ENCODE results near the gene GPRC5B. TPM values are rescaled to one million over a fixed set of nuclear protein-coding genes. Genes with fewer than 3 reads are reported as not detected.

GPRC5B gene
- total and polyA plus RNA-seq, 2 donors (not counting 1 experiment from before 2014, with no cell fraction given) = 4.3 to 4.5 TPM

DNA sequence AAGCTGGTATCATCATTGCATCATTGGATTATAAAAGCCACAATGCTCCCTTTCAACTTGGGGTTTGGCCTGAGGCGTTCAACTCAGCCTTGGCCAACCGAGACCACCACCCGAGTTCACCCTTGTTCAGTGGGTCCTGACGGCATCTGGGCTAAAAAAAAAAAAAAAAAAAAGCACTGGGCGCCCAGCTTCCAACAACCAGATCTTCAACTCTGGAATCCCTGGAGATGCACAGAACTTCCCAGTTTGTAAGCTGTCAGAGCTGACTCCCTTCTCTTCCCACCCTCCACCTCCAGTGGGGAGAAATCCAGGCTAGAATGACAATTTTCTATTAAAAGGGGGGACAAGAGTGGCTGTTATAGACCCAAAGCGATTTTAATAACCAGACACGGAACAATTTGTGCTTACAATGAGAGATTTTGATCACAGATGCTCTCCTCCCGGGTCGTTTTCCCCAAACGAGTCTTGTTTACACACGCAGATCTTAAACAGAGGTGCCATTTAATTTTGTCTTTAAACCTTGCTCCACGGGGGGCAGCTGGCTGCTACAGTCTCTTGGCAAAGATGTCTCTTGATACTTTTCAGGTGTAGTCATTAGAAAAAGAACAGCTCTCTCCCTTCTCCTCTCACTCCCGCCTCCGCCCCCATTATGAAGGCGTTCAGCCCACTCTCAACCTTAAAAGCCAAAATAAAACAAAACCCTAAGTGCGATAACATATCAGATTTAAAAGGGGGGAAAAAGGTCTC lies 26.9 kb downstream of the GPRC5B start:
- H3K27ac ChIP-seq (ENCODE audit: insufficient read depth, low read length) = no peak overlapping the region
- no peak for DNase-seq (ENCODE audit: low read depth in 2 of 2)
- H3K4me3 ChIP-seq (replicated peaks in 1 of 4; ENCODE audit: control extremely low read depth in 1 of 4, insufficient read depth in 1 of 4, low read depth in 3 of 4, low read length in 4 of 4) = no peak overlapping the region
- H3K36me3 ChIP-seq (ENCODE audit: control insufficient read depth, insufficient read depth, low read length) = no peaks in the 10 kb centered on the region
- H3K79me2 ChIP-seq (ENCODE audit: control insufficient read depth, insufficient read depth, low read length) = no peaks in the 10 kb centered on the region
- no peak for TF ChIP-seq EZH2 (IDR thresholded peaks at IDR 0.05; ENCODE audit: low read length, missing control alignments)
- TF ChIP-seq, protein P1, sequence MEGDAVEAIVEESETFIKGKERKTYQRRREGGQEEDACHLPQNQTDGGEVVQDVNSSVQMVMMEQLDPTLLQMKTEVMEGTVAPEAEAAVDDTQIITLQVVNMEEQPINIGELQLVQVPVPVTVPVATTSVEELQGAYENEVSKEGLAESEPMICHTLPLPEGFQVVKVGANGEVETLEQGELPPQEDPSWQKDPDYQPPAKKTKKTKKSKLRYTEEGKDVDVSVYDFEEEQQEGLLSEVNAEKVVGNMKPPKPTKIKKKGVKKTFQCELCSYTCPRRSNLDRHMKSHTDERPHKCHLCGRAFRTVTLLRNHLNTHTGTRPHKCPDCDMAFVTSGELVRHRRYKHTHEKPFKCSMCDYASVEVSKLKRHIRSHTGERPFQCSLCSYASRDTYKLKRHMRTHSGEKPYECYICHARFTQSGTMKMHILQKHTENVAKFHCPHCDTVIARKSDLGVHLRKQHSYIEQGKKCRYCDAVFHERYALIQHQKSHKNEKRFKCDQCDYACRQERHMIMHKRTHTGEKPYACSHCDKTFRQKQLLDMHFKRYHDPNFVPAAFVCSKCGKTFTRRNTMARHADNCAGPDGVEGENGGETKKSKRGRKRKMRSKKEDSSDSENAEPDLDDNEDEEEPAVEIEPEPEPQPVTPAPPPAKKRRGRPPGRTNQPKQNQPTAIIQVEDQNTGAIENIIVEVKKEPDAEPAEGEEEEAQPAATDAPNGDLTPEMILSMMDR (conservative IDR thresholded peaks at IDR 0.05 in 1 of 2, IDR thresholded peaks at IDR 0.05 in 1 of 2; ENCODE audit: low read depth in 1 of 2, low read length in 2 of 2) = no peak
- no peaks in the 10 kb centered on the region for H3K27me3 ChIP-seq (ENCODE audit: control insufficient read depth, insufficient read depth, low read length)
- H3K4me1 ChIP-seq (ENCODE audit: control insufficient read depth, extremely low read depth, insufficient read depth, low read length) = no peaks in the 10 kb centered on the region
- no peaks in the 10 kb centered on the region for H4K20me1 ChIP-seq (ENCODE audit: control insufficient read depth, extremely low read depth, insufficient read depth, low read length)
- no peak overlapping the region for H2AFZ ChIP-seq (ENCODE audit: low read length)
- H3K9me3 ChIP-seq (ENCODE audit: control insufficient read depth, insufficient read depth, low read depth, low read length) = no peaks in the 10 kb centered on the region
- H3K4me2 ChIP-seq (ENCODE audit: extremely low read depth, insufficient read depth, low read length) = no peak overlapping the region
- no peak overlapping the region for H3K9ac ChIP-seq (ENCODE audit: insufficient read depth, low read length)

DNA sequence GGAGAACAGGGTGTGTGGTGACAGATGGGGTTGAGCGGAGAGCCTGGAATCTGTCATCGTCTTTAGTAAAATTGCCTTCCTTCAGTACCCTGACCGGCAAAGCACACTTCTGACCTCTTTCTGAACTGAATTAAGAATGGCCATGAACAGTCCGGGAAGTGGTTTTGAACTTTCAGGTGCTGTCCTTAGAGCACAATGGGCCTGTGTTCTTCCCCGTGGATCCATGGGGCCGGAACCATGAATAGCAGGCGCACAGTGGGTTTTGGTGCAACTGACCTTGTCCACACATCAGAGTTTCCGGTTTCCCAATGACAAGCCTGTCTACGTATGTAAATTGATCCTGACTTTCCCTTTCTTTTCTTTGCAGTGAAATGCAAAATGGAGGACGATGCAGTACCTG lies 28.5 kb downstream of the GPRC5B start:
- DNase-seq (ENCODE audit: low read depth in 2 of 2) = no peak
- TF ChIP-seq EZH2 (IDR thresholded peaks at IDR 0.05; ENCODE audit: low read length, missing control alignments) = no peak
- TF ChIP-seq, protein P1 (conservative IDR thresholded peaks at IDR 0.05 in 1 of 2, IDR thresholded peaks at IDR 0.05 in 1 of 2; ENCODE audit: low read depth in 1 of 2, low read length in 2 of 2) = no peak
- Histone ChIP-seq H3K4me1 (ENCODE audit: control insufficient read depth, extremely low read depth, insufficient read depth, low read length) (no peaks in the 10 kb centered on the region), H3K27me3 (ENCODE audit: control insufficient read depth, insufficient read depth, low read length) (no peaks in the 10 kb centered on the region), H4K20me1 (ENCODE audit: control insufficient read depth, extremely low read depth, insufficient read depth, low read length) (no peaks in the 10 kb centered on the region), H3K36me3 (ENCODE audit: control insufficient read depth, insufficient read depth, low read length) (no peaks in the 10 kb centered on the region), H3K4me3 (replicated peaks in 1 of 4; ENCODE audit: control extremely low read depth in 1 of 4, insufficient read depth in 1 of 4, low read depth in 3 of 4, low read length in 4 of 4) (no peak overlapping the region), H3K4me2 (ENCODE audit: extremely low read depth, insufficient read depth, low read length) (no peak overlapping the region), H2AFZ (ENCODE audit: low read length) (no peak overlapping the region), H3K9me3 (ENCODE audit: control insufficient read depth, insufficient read depth, low read depth, low read length) (no peaks in the 10 kb centered on the region), H3K79me2 (ENCODE audit: control insufficient read depth, insufficient read depth, low read length) (no peaks in the 10 kb centered on the region), H3K9ac (ENCODE audit: insufficient read depth, low read length) (no peak overlapping the region), H3K27ac (ENCODE audit: insufficient read depth, low read length) (no peak overlapping the region)

DNA sequence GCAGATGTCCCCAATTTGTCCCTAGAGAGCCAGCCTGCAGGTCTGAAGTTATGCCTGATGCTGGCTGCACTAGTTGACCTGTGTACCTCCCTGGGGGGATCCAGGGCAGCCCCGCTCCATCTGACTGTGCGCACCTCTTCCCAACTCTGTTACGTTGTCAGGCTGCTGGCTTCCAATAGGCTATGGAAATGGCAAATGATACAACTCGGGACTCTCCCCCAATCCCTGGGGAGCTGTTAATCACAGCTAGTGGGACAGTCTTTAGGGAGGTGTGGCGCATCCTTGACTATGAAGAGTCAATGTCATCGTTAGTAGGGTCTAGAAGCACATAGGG lies 30.1 kb downstream of the GPRC5B start:
- H2AFZ ChIP-seq (ENCODE audit: low read length) = no peak overlapping the region
- no peaks in the 10 kb centered on the region for H3K36me3 ChIP-seq (ENCODE audit: control insufficient read depth, insufficient read depth, low read length)
- no peak overlapping the region for H3K4me2 ChIP-seq (ENCODE audit: extremely low read depth, insufficient read depth, low read length)
- no peaks in the 10 kb centered on the region for H3K4me1 ChIP-seq (ENCODE audit: control insufficient read depth, extremely low read depth, insufficient read depth, low read length)
- H3K4me3 ChIP-seq (replicated peaks in 1 of 4; ENCODE audit: control extremely low read depth in 1 of 4, insufficient read depth in 1 of 4, low read depth in 3 of 4, low read length in 4 of 4) = no peak overlapping the region
- TF ChIP-seq EZH2 (IDR thresholded peaks at IDR 0.05; ENCODE audit: low read length, missing control alignments) = no peak
- TF ChIP-seq, protein P1 (conservative IDR thresholded peaks at IDR 0.05 in 1 of 2, IDR thresholded peaks at IDR 0.05 in 1 of 2; ENCODE audit: low read depth in 1 of 2, low read length in 2 of 2) = no peak
- H3K27me3 ChIP-seq (ENCODE audit: control insufficient read depth, insufficient read depth, low read length) = no peaks in the 10 kb centered on the region
- H3K27ac ChIP-seq (ENCODE audit: insufficient read depth, low read length) = no peak overlapping the region
- DNase-seq (ENCODE audit: low read depth in 2 of 2) = no peak
- H3K9ac ChIP-seq (ENCODE audit: insufficient read depth, low read length) = no peak overlapping the region
- no peaks in the 10 kb centered on the region for H3K9me3 ChIP-seq (ENCODE audit: control insufficient read depth, insufficient read depth, low read depth, low read length)
- H3K79me2 ChIP-seq (ENCODE audit: control insufficient read depth, insufficient read depth, low read length) = no peaks in the 10 kb centered on the region
- H4K20me1 ChIP-seq (ENCODE audit: control insufficient read depth, extremely low read depth, insufficient read depth, low read length) = no peaks in the 10 kb centered on the region
